Measurements from ENCODE around the gene CACNA1G.

GRCh38 chr17:50536683-50537646 is 23.6 kb upstream of the CACNA1G start:
- TF ChIP-seq CTCF (IDR thresholded peaks at IDR 0.05; ENCODE audit: borderline replicate concordance, extremely low read depth, low read length, poor library complexity, severe bottlenecking): no peak
- no peak for TF ChIP-seq EZH2 (IDR thresholded peaks at IDR 0.05; ENCODE audit: borderline replicate concordance, low read depth, low read length, severe bottlenecking)
